Stimulated activated CD4-positive, alpha-beta T cell treated with anti-CD3 and anti-CD28 coated beads, Interleukin-15, amount 100 ng/mL, for 24 hours (primary cell): ENCODE results near the gene TGIF1.
A peak's percentile ranks its signal among the peaks of the same experiment; 100 is the strongest.

Source experiments
- DNase-seq: peaks from one replicate; pipeline ENCODE4 v3.0.0-alpha.2; 2020

TGIF1 gene

DNA sequence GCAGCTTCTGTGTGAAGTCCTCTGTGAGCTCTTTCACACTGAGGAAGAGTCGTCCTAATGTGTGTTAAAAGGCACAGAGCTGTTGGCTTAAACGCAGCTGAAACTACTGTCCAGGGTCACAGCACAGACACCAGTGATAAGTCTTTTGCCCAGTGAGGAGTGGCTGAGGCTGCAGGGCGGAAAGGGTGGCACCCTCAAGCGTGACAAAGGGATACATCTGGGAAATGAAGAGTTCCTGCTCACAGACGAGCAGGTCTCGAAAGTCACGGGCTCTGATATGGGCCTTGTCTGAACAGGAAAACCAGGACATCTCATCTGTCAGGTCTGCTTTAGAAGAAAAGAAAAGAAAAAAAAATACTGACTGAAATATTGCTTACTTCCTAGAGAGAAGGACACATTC is 36.5 kb downstream of the TGIF1 start:
- no peak for DNase-seq

- no peak for DNase-seq
Observed at GRCh38 chr18:3489462-3489861, 39.5 kb downstream of the TGIF1 start.

GRCh38 chr18:3491981-3492555 is 42.1 kb downstream of the TGIF1 start:
- no peak for DNase-seq

DNA sequence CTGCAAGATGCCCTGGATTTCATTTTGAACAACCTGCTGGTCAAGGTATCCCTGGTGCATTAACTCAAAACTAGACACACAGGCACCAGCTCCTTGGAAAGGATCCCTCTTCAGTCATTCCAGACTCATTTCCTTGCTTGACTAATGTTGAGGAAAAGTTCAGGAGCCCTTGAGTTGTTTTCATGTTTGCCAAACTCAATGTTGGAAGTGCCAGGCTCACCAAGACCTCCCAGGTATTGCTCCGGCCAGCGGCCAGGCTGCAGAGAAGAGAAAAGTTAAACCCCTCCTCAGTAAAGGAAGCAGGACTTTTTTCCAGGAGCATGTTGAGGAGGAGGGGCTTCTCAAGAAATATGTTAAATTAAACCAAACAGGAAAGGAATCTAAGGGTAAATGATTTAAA is 42.7 kb downstream of the TGIF1 start:
- no peak for DNase-seq

DNA sequence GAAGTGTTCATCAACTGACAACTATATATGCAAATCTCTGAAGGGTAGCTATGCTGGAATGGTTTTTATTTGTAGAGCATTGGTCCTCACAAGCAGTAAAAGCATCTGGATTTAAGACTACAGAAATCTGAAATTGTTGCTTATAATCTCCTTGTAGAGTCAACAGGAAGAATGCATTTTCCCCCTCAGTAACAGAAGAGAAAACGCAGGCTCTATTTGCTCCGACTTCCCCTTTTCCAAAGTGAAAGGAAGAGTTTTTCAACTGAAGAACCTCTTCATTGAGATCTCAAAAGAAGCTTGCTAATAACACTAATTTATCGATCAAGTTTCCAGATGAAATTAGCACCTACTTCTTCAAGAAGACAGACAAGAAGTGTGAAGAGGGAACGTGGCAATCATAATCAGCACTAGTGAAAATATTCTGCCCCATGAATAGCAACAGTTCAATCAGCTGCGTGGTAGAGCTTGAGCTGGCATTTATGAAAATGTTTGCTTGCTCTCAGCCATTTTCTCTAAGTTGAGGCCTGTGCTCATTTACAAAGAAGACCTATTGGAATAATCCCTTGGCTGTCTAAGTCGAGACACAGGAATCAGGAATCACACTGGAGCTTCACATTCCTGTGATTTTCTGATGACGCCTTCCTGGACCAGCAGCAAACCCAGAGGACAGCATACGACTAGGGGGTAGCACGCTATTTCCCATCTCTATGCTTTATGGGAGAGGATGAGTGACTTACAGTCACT is 43.7 kb downstream of the TGIF1 start:
- no peak for DNase-seq

DNA sequence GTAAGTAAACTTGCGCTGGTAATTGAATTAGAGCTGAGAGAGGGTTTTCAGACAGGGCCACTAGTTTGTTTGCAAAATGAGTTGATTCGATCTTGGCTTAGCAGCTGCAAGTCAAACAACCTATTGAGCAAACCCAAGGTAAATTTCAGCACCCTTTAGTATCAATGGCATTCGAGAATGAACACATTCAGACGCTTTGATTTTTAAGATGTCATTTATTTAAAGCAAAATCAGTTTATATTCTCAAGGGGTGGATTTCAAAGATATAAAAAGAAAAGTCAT is 44.2 kb downstream of the TGIF1 start:
- DNase-seq: no peak

GRCh38 chr18:3494569-3494968 is 44.6 kb downstream of the TGIF1 start:
- no peak for DNase-seq

- no peak for DNase-seq
Observed at GRCh38 chr18:3495691-3496430, 45.9 kb downstream of the TGIF1 start.

- DNase-seq: peak; percentile 30
Observed at GRCh38 chr18:3498698-3499471, 48.9 kb downstream of the TGIF1 start.

GRCh38 chr18:3499501-3499900 is 49.5 kb downstream of the TGIF1 start:
- no peak for DNase-seq

DNA sequence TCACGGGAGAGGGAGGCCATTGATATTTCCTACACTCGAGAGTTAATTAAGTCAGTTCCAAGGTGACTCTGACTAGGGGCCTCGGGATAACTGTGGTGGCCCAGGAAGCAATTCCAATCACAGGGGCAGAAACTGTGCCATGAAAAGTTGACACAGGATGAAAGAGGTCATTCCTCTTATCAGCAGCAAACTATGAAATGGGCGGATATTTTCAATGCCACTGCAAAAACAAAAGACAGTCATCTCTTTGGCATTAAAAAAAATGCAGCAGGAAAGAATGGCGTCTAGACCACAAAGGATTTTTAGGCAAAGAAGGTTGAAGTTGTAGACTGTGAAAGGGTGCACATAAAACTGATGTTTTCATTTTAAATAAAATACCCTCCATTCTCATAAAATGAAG is 50.0 kb downstream of the TGIF1 start:
- DNase-seq: no peak

DNA sequence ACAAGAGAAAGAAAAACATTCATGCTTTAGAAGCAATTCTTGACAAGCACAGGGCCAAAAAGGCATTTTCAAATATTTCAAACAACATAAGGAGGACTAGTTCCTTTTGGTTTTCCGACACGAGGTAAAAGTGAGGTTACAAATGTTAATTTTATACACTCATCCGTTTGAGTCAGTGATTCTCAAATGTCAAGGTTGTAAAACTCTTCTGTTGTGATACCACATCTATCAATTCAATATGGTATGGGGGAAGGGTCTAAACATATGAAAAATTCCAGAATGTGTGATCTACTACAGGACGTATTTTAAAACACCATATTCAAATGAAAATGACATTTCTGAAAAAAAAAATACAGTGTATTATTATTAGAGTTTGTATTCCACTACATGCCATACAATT is 52.7 kb downstream of the TGIF1 start:
- no peak for DNase-seq

DNA sequence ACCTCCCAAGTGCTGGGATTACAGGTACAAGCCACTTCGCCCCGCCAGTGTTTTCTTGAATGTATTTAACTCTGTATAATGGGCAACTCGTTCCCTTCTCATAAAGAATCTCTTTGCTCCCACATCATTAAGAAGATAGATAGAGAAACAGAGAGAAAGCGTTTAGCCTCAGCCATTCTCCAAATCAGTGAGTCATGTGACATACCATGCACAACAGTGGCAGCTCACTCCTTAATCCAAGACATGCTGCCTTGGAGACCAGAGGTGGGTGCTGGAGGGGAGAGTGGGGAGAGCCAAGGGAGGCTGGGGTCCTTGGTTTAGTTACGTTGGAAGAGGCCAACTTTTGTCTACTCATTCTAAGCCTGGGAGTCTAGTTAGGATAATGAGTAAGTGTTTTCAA is 54.7 kb downstream of the TGIF1 start:
- DNase-seq: no peak

- DNase-seq: no peak
Observed at GRCh38 chr18:3508576-3509549, 58.9 kb downstream of the TGIF1 start.
